Superior temporal gyrus (tissue), 1 donor: Measurements from ENCODE around the gene RPL10A.
"Not testable (repeated sequence)": the region's sequence is repeated elsewhere in the genome, so short reads cannot be mapped to it uniquely, and the experiment has no call there.

ENCODE experiments used
- DNase-seq: peaks from one replicate; pipeline ENCODE4 v3.0.0-alpha.2; 2016; ENCODE audit errors: extremely low spot score

RPL10A gene

GRCh38 chr6:35468181-35468979 lies at the start of gene RPL10A:
TSS of gene RPL10A (plus strand) at chr6:35468401. CDS start at chr6:35468435, 34 bp downstream.
- peak; percentile 99 for DNase-seq

DNA sequence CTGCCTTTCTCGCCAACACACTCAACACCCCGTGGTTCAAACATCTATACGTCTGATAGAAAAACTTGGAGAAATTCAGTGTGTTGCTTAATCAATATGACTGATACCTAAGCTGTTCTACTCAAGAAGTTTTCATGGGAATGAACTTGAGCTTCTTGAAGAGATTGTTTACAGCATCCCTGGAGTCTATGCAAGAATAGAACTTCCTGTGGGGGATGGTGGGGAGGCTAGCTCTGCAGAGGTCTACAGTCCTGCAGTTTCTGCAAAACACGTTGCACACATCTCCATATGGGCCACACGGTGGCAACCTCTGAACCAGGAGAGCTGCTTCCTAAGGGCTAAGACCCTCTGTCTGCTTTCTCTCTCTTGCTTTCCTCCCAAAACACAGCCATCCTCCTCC lies 48.8 kb upstream of the RPL10A start:
- DNase-seq: no peak

- DNase-seq: no peak
Observed at GRCh38 chr6:35419961-35420360, 48.2 kb upstream of the RPL10A start.

GRCh38 chr6:35425284-35425683 lies 42.9 kb upstream of the RPL10A start:
- DNase-seq: no peak

DNA sequence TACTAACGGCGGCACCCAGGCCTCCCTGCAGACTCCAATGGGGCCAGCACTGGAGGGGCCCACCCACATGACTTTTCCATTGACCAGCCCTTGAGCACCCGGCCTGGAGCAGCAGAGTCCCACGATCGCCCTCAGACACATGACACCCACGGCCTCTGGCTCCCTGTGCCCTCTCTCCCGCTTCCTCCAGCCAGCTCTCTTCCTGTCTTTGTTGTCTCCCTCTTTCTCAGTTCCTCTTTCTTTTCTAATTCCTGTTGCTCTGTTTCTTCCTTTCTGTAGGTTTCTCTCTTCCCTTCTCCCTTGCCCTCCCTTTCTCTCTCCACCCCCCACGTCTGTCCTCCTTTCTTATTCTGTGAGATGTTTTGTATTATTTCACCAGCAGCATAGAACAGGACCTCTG lies 42.1 kb upstream of the RPL10A start:
- DNase-seq: no peak

DNA sequence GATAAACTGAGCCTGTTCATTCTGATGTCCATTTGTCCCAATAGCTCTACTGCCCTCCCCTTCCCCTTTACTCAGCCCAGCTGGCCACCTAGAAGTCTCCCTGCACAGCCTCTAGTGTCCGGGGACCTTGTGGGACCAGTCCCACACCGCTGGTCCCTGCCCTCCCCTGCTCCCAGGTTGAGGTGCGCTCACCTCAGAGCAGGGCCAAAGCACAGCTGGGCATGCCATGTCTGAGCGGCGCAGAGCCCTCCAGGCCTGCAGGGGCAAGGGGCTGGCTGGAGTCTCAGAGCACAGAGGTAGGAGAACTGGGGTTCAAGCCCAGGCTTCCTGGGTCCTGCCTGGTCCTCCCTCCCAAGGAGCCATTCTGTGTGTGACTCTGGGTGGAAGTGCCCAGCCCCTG lies 40.8 kb upstream of the RPL10A start:
- DNase-seq: no peak

DNA sequence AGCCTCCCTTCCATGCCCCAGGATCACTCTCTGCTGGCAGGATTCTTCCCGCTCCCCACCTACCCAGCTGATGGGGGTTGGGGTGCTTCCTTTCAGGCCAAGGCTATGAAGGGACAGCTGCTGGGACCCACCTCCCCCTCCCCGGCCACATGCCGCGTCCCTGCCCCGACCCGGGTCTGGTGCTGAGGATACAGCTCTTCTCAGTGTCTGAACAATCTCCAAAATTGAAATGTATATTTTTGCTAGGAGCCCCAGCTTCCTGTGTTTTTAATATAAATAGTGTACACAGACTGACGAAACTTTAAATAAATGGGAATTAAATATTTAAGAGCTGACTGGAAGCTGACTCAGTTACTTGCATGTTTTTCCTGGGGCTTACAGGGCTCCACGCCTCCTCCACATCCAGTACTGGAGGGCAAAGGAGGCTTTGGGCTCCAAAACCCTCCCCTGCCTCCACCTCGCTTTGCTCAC lies 40.3 kb upstream of the RPL10A start:
- DNase-seq: no peak

DNA sequence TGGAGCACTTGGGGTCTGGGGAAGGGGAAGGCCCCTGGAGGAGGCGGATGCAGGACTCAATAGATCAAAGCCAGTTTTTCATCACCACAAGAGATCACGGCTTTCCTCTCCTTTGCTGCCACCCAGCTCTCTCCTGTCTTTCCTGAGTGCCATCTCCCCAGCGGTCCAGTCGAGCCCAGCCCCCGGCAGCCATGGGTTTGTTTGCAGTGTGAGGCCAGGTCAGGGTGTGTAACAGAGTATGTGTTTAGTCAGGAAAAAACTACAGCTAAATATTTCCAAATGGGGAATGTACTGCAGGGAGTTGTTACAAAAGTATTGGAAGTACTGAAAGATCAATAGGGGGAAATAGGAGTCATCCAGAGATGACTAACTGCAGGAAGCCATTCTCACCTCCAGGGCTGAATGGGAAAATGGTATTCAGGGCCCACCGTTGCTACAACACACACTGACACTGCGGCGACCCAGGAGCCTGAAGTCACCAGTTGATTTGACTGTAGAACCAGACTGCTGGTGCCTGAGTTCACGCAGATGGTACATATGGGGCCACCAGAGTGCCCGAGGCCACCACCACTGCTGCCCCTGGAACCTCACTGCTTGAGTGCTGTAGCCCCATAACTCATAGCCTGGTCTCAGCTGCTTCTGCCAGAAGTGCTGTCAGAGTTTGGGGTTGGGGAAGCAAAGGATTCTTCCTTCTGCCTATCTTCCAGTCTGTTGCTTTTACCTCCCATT lies 39.6 kb upstream of the RPL10A start:
- no peak for DNase-seq

GRCh38 chr6:35429463-35429862 lies 38.7 kb upstream of the RPL10A start:
- no peak for DNase-seq

DNA sequence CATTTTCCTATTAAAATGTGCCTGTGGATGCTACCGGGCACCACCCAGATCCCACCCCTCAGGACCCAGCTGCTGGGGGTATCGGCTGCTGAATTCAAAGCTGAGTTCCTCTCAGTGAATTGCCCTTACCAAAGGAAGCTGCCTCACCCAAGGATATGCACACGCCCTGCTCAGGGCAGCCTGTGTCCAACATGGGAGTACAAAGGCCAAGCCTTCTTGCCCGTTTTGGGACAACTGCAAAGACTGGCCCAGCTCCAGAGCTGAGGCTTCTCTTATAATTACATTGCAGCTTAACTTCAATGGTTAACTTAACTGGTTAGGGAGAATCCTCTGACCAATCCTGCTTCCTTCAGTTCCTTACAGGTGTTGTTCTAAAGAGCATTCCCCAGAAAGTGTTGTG lies 35.9 kb upstream of the RPL10A start:
- DNase-seq: no peak

- not testable (repeated sequence) for DNase-seq
Observed at GRCh38 chr6:35432702-35433101, 35.5 kb upstream of the RPL10A start.

GRCh38 chr6:35435074-35435837 lies 32.9 kb upstream of the RPL10A start:
- no peak for DNase-seq

- DNase-seq: no peak
Observed at GRCh38 chr6:35436071-35436857, 31.9 kb upstream of the RPL10A start.

DNA sequence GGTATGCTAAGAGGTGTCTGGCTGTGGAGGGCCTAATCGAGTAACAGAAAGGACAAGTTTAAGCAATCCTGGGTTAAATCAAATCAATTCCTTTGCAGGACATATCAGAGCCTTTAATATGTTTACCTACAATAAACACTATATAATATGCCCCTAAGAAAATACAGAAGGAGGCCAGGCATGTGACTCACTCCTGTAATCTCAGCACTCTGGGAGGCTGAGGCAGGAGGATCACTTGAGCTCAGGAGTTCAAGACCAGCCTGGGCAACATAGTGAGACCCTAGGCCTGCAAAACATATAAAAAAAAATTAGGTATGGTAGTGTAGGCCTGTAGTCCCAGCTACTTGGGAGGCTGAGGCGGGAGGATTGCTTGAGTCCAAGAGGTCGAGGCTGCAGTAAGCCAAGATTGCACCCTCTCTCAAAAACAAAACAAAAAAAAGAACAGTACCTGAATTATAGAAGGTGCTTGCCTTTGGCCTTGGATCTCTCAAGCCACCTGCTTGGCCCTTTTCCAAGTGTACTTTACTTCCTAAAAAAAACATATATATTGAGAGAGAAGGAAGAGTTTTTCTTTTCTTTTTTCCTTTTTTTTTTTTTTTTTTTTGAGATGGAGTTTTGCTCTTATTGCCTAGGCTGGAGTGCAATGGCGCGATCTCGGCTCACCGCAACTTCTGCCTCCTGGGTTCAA lies 29.7 kb upstream of the RPL10A start:
- not testable (repeated sequence) for DNase-seq

DNA sequence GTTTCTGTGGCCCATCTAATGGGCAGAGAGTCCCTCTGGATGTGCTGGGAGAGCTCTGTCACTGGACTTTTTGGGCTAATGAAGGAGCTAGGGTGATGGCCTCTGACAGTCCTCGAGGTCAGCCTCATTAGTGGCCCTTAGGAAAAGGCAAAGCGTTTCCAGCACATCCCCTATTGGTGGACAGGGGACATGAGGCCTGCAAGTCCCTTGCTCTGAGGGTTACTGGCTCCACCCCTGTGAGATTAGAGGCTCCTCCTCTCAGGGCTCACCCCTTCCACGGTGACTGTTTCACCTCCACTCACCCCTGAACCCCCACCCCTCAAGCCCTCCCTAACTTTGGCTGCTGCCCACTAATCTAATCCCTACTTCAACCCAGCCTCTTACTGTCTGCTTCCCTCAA lies 28.9 kb upstream of the RPL10A start:
- no peak for DNase-seq

- no peak for DNase-seq
Observed at GRCh38 chr6:35441205-35441604, 27.0 kb upstream of the RPL10A start.

DNA sequence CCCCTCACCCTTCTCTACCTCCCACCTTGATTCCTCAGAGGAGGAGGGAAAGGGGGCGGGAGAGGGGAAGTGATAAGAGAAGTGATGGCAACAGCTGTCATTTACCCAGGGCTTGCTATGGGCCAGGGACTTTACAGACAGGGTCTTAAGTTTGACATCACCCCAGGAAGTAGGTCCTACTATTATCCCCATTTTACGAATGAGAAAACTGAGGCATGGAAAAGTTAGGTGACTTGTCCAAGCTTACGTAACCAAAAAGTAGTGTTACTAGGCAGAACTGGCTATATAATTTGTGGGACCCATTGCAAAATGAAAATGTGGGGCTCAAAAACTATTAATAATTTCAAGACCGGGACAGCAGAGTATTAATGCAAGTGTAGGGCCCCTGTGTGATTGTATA lies 26.6 kb upstream of the RPL10A start:
- no peak for DNase-seq

- no peak for DNase-seq
Observed at GRCh38 chr6:35442693-35443092, 25.5 kb upstream of the RPL10A start.

DNA sequence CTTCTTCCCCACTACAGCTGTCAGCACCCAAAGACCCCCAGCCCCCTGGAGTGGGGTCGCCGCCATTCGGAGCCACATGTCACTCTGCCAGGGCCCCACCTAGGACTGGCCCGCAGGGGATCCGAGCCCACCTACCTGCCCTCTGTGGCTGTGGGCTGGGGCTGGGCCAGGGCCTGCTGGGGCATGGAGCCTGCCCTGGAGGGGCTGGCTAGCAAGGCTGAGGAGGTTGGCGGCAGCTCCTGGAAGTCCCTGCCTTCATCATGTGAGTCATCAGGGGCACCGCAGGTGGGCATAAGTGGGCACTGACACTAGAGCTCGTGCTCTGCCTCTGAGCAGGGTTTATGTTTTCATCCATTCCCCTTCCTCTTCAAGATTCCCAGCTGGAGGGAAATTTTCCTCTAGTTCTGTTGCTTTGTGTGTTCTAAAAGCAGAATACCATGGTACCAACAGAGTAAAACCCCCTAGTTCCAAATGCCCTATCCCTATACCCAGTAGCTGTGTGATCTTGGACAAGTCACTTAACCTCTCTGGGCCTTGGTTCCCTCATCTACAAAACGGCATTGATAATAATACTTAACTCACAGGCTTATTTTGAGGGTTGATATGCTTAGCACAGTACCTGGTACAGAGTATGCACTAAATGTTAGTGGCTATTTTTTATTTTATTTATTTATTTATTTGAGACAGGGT lies 24.7 kb upstream of the RPL10A start:
- DNase-seq: no peak

DNA sequence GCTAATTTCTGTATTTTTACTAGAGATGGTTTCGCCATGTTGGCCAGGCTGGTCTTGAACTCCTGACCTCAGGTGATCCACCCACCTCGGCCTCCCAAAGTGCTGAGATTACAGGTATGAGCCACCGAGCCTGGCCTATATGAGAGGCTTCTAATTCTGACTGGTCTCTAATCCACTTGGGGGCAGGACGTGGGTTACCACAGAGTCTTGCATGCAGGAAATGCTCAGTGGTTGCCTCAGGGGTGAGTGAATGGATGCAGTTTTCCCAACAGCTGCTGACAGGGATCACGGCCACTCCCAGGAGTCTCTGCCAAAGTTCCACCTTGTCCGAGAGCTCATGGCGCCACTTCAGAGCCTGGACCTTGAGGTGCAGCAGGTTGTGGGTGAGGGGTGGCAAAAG lies 22.5 kb upstream of the RPL10A start:
- no peak for DNase-seq
